H9 (cell line): Measurements from ENCODE around the gene MLC1. TPM values are rescaled to one million over a fixed set of nuclear protein-coding genes. Genes with fewer than 3 reads are reported as not detected.

ENCODE experiments used
- DNase-seq: peaks from one replicate; pipeline ENCODE4 v3.0.0-alpha.2; 2017
- H2AFZ ChIP-seq: one replicate; pipeline ENCODE4 v1.6.1; 2013; ENCODE audit warnings: mild to moderate bottlenecking, low read length, control low read depth, moderate library complexity
- H2AK5ac ChIP-seq: 2 replicates; pipeline ENCODE4 v1.6.1; 2013; ENCODE audit warnings: low read length, control low read depth, mixed read lengths; ENCODE audit not compliant: insufficient read length
- H2BK120ac ChIP-seq: one replicate; pipeline ENCODE4 v1.6.1; 2013; ENCODE audit warnings: low read depth, mild to moderate bottlenecking, low read length, control low read depth, inconsistent platforms; ENCODE audit not compliant: poor library complexity, severe bottlenecking
- H2BK12ac ChIP-seq: 2 replicates; pipeline ENCODE4 v1.6.1; 2013; ENCODE audit warnings: low read length, control low read depth, mixed read lengths, low read depth; ENCODE audit not compliant: insufficient read length
- H2BK15ac ChIP-seq: 2 replicates; pipeline ENCODE4 v1.6.1; 2013; ENCODE audit warnings: low read depth, low read length, control low read depth
- H2BK20ac ChIP-seq: one replicate; pipeline ENCODE4 v1.6.1; 2013; ENCODE audit warnings: low read depth, mild to moderate bottlenecking, low read length, control low read depth, inconsistent platforms; ENCODE audit not compliant: poor library complexity, severe bottlenecking
- H2BK5ac ChIP-seq: 2 replicates; pipeline ENCODE4 v1.6.1; 2013; ENCODE audit warnings: low read length, control low read depth, mixed read lengths; ENCODE audit not compliant: insufficient read length
- H3K14ac ChIP-seq: 2 replicates; pipeline ENCODE4 v1.6.1; 2013; ENCODE audit warnings: low read length, control low read depth; ENCODE audit not compliant: insufficient read depth
- H3K18ac ChIP-seq: 2 replicates; pipeline ENCODE4 v1.6.1; 2013; ENCODE audit warnings: low read depth, mild to moderate bottlenecking, mixed read lengths, low read length, control low read depth; ENCODE audit not compliant: insufficient read length
- H3K23ac ChIP-seq: 2 replicates; pipeline ENCODE4 v1.6.1; 2013; ENCODE audit warnings: low read length, control low read depth, mixed read lengths, low read depth; ENCODE audit not compliant: insufficient read length
- H3K23me2 ChIP-seq: 2 replicates; pipeline ENCODE4 v1.6.1; 2013; ENCODE audit warnings: low read depth, mild to moderate bottlenecking, mixed read lengths, low read length, control low read depth; ENCODE audit not compliant: insufficient read length, poor library complexity, severe bottlenecking
- H3K27ac ChIP-seq: 2 replicates; pipeline ENCODE4 v1.5.1; 2013; ENCODE audit warnings: low read length, control low read depth, mixed read lengths, low read depth; ENCODE audit not compliant: insufficient read length
- H3K27me3 ChIP-seq: 2 replicates; pipeline ENCODE4 v1.6.1; 2013; ENCODE audit warnings: low read length, control low read depth, inconsistent platforms; ENCODE audit not compliant: insufficient read depth
- H3K4ac ChIP-seq: 2 replicates; pipeline ENCODE4 v1.6.1; 2013; ENCODE audit warnings: low read depth, mild to moderate bottlenecking, control low read depth, inconsistent platforms, low read length, moderate library complexity
- H3K4me1 ChIP-seq: 2 replicates; pipeline ENCODE4 v1.6.1; 2013; ENCODE audit warnings: low read length, control low read depth, inconsistent platforms; ENCODE audit not compliant: insufficient read depth
- H3K4me2 ChIP-seq: 2 replicates; pipeline ENCODE4 v1.6.1; 2013; ENCODE audit warnings: low read length, control low read depth, mixed read lengths; ENCODE audit not compliant: insufficient read length, insufficient read depth
- H3K56ac ChIP-seq: 2 replicates; pipeline ENCODE4 v1.6.1; 2013; ENCODE audit warnings: low read depth, mild to moderate bottlenecking, mixed read lengths, low read length, control low read depth; ENCODE audit not compliant: insufficient read length
- H3K79me1 ChIP-seq: 2 replicates; pipeline ENCODE4 v1.6.1; 2013; ENCODE audit warnings: low read depth, mild to moderate bottlenecking, moderate library complexity, low read length, control low read depth, inconsistent platforms; ENCODE audit not compliant: insufficient read depth, poor library complexity, severe bottlenecking
- H3K79me2 ChIP-seq: 2 replicates; pipeline ENCODE4 v1.6.1; 2013; ENCODE audit warnings: low read length, control low read depth, inconsistent platforms; ENCODE audit not compliant: insufficient read depth
- H3K9ac ChIP-seq: 2 replicates; pipeline ENCODE4 v1.6.1; 2013; ENCODE audit warnings: low read length, control low read depth, mixed read lengths; ENCODE audit not compliant: insufficient read length; ENCODE audit errors: extremely low read depth
- H3K9me3 ChIP-seq: one replicate; pipeline ENCODE4 v1.6.1; 2013; ENCODE audit warnings: low read depth, low read length, inconsistent platforms; ENCODE audit not compliant: control insufficient read depth
- H3T11ph ChIP-seq: one replicate; pipeline ENCODE4 v1.6.1; 2013; ENCODE audit warnings: mild to moderate bottlenecking, low read length, control low read depth, inconsistent platforms
- H4K20me1 ChIP-seq: one replicate; pipeline ENCODE4 v1.6.1; 2013; ENCODE audit not compliant: control insufficient read depth, insufficient read length, insufficient read depth
- H4K5ac ChIP-seq: 2 replicates; pipeline ENCODE4 v1.6.1; 2013; ENCODE audit warnings: low read depth, mild to moderate bottlenecking, mixed read lengths, low read length, control low read depth; ENCODE audit not compliant: insufficient read length
- H4K8ac ChIP-seq: replicated peaks from 2 replicates; pipeline ENCODE4 v1.6.1; 2013; ENCODE audit warnings: low read length, control low read depth, mixed read lengths, low read depth; ENCODE audit not compliant: insufficient read length
- H4K91ac ChIP-seq: 2 replicates; pipeline ENCODE4 v1.6.1; 2013; ENCODE audit warnings: low read depth, mild to moderate bottlenecking, moderate library complexity, mixed read lengths, low read length, control low read depth; ENCODE audit not compliant: insufficient read length
- H3K27ac Mint-ChIP-seq, 3 experiments: 2 replicates in 2 of 3; 3 replicates in 1 of 3; pipeline ENCODE4 v1.8.0; 2020 to 2021; ENCODE audit warnings: mixed read lengths in 3 of 3, mild to moderate bottlenecking in 1 of 3, moderate library complexity in 1 of 3
- H3K27me3 Mint-ChIP-seq: 2 replicates; pipeline ENCODE4 v1.8.0; 2021; ENCODE audit warnings: low read depth, mild to moderate bottlenecking, moderate library complexity, mixed read lengths
- H3K36me3 Mint-ChIP-seq, 3 experiments: 2 replicates in 2 of 3; 3 replicates in 1 of 3; pipeline ENCODE4 v1.8.0; 2020 to 2021; ENCODE audit warnings: low read depth in 3 of 3, mixed read lengths in 3 of 3; ENCODE audit not compliant: insufficient read depth in 1 of 3
- H3K4me1 Mint-ChIP-seq, 2 experiments: 2 replicates each; pipeline ENCODE4 v1.8.0; 2020; ENCODE audit warnings: mixed read lengths in 2 of 2
- H3K4me3 Mint-ChIP-seq, 2 experiments: 2 replicates in 1 of 2; 3 replicates in 1 of 2; pipeline ENCODE4 v1.8.0; 2020 to 2021; ENCODE audit warnings: mild to moderate bottlenecking in 2 of 2, mixed read lengths in 2 of 2, moderate library complexity in 1 of 2
- H3K9me3 Mint-ChIP-seq, 2 experiments: 2 replicates in 1 of 2; 3 replicates in 1 of 2; pipeline ENCODE4 v1.8.0; 2020; ENCODE audit warnings: mild to moderate bottlenecking in 2 of 2, mixed read lengths in 2 of 2, moderate library complexity in 1 of 2
- WGBS: extraction: QIAGEN DNeasy Blood & Tissue Kit; methylation state at CpG from one replicate; pipeline ENCODE4 v1.1.7; 2013; ENCODE audit warnings: missing lambda C conversion rate, low lambda C conversion rate, mixed read lengths; ENCODE audit not compliant: insufficient read length; ENCODE audit errors: extremely low coverage; 5-methylcytosine and 5-hydroxymethylcytosine counted together
- total RNA-seq: library from RNA; stranded (reverse); gene quantifications from 2 replicates; pipeline ENCODE4 v1.2.1, GENCODE V29; 2021
- TF ChIP-seq, protein P1 (sequence below): fragments of 200-600 bp; sonication (generic); conservative IDR thresholded peaks from 3 replicates; pipeline ENCODE4 v1.8.0; 2021; ENCODE audit warnings: antibody characterized with exemption, mild to moderate bottlenecking

The MLC1 gene
- total RNA-seq, 1 experiment from 2014 or later, result not detected

DNA sequence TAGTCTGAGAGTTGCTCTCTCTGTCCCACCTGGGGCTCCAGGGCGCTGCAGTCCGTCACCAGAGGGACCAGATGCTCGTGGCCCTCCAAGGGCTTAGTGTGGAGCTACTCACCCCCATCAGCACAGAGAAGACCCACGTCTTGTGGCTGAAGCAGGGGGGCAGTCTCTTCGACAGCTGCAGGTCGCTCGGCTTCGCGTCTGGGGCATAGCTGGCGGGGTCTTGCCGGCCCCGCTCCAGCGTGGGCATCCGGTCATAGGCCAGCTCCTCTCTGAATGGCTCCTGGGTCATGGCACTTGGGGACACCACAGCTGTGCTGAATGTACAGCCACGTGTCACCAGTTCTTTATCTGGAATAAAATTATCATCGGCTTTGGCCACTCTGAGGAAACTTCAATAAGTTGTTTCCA lies 608 bp downstream of the MLC1 start:
- Histone ChIP-seq H4K20me1 (no peaks in the 10 kb centered on the region), H2BK15ac (no peak overlapping the region), H3K18ac (no peak overlapping the region), H2BK5ac (no peak overlapping the region), H2BK12ac (no peak overlapping the region), H4K91ac (no peak overlapping the region), H3K27ac (no peak overlapping the region), H3K27me3 (0 out of 2 replicates have a peak, but pooled peaks cover 2% of the 10 kb centered on the region), H2BK120ac (no peak overlapping the region), H3K4me2 (no peak overlapping the region), H3K4me1 (no peaks in the 10 kb centered on the region), H3K79me1 (no peaks in the 10 kb centered on the region), H3K79me2 (no peaks in the 10 kb centered on the region), H3K4ac (no peak overlapping the region), H3K9me3 (no peaks in the 10 kb centered on the region), H3K14ac (no peak overlapping the region), H2AK5ac (no peak overlapping the region), H3K56ac (no peak overlapping the region), H3K23me2 (no peaks in the 10 kb centered on the region), H3T11ph (no peak overlapping the region), H2AFZ (no peak overlapping the region), H2BK20ac (no peak overlapping the region), H4K5ac (no peak overlapping the region), H4K8ac (no peak overlapping the region), H3K9ac (no peak overlapping the region), H3K23ac (no peak overlapping the region)
- Mint-ChIP-seq H3K27me3 (peaks cover 28% of the 10 kb centered on the region), H3K4me3 (no peak overlapping the region), H3K9me3 (peaks cover 3 to 8% of the 10 kb centered on the region in 2 experiments; a peak in 3 of 5 replicates), H3K27ac (no peak overlapping the region), H3K36me3 (peaks cover 0 to 2% (median 0%) of the 10 kb centered on the region in 3 experiments; a peak in 1 of 7 replicates), H3K4me1 (peaks cover 19 to 24% of the 10 kb centered on the region in 2 experiments)
- TF ChIP-seq, protein P1, sequence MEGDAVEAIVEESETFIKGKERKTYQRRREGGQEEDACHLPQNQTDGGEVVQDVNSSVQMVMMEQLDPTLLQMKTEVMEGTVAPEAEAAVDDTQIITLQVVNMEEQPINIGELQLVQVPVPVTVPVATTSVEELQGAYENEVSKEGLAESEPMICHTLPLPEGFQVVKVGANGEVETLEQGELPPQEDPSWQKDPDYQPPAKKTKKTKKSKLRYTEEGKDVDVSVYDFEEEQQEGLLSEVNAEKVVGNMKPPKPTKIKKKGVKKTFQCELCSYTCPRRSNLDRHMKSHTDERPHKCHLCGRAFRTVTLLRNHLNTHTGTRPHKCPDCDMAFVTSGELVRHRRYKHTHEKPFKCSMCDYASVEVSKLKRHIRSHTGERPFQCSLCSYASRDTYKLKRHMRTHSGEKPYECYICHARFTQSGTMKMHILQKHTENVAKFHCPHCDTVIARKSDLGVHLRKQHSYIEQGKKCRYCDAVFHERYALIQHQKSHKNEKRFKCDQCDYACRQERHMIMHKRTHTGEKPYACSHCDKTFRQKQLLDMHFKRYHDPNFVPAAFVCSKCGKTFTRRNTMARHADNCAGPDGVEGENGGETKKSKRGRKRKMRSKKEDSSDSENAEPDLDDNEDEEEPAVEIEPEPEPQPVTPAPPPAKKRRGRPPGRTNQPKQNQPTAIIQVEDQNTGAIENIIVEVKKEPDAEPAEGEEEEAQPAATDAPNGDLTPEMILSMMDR, result no peak
- DNase-seq, result no peak
- no CpG with 5 or more reads among the region's 16 CpGs for WGBS
